Ascending aorta (tissue), 2 donors: ENCODE data around the gene PCSK2. TPM values are rescaled to one million over a fixed set of nuclear protein-coding genes. Genes with fewer than 3 reads are reported as not detected.

Experiments
- DNase-seq, 2 donors: peaks; one replicate each; pipeline ENCODE4 v3.0.0-alpha.2; 2019; ENCODE audit warnings: low spot score in 2 of 2
- H3K27ac ChIP-seq, 2 donors: fragments of 200-600 bp; sonication (generic); one replicate each; pipeline ENCODE4 v1.5.1; 2016 to 2017; ENCODE audit warnings: mild to moderate bottlenecking in 1 of 2
- H3K27me3 ChIP-seq: fragments of 200-600 bp; sonication (generic); one replicate; pipeline ENCODE4 v1.5.1; 2017
- H3K36me3 ChIP-seq, 2 donors: fragments of 200-600 bp; sonication (generic); one replicate each; pipeline ENCODE4 v1.5.1; 2016
- H3K4me1 ChIP-seq, 2 donors: fragments of 200-600 bp; sonication (generic); one replicate each; pipeline ENCODE4 v1.5.1; 2016 to 2017; ENCODE audit warnings: mild to moderate bottlenecking in 1 of 2
- H3K4me3 ChIP-seq, 2 donors: fragments of 200-600 bp; sonication (generic); one replicate each; pipeline ENCODE4 v1.5.1; 2016 to 2017; ENCODE audit warnings: mild to moderate bottlenecking in 1 of 2
- H3K9me3 ChIP-seq, 2 donors: fragments of 200-600 bp; sonication (generic); one replicate each; pipeline ENCODE4 v1.5.1; 2016
- CTCF ChIP-seq, 3 experiments: fragments of 200-600 bp in 2 of 3; fragments of 450-650 bp in 1 of 3; sonication (generic) in 2 of 3; IDR thresholded peaks; one replicate each; pipeline ENCODE4 v1.5.1; 2016 to 2019; ENCODE audit warnings: antibody characterized with exemption in 3 of 3, mild to moderate bottlenecking in 1 of 3, moderate library complexity in 1 of 3
- intact Hi-C: fragments of 100-400 bp; cut with DNase I; formaldehyde crosslinking; loops from one replicate; pipeline ENCODE4 v1.15.1; 2023
- total RNA-seq: library from RNA; depleted of rRNA; stranded (reverse); fragments of >200 nt; gene quantifications from one replicate; pipeline ENCODE4 v1.1.0, GENCODE V29; 2016

PCSK2 gene
- total RNA-seq, 1 donor from 2014 or later = not detected

GRCh38 chr20:17481661-17482060, 254.8 kb downstream of the PCSK2 start:
- no peaks in the 10 kb centered on the region for H3K9me3 ChIP-seq
- intact Hi-C loops = no loop called here

GRCh38 chr20:17482536-17482935, 255.7 kb downstream of the PCSK2 start:
- no peak for TF ChIP-seq CTCF (IDR thresholded peaks at IDR 0.05)

More at GRCh38 chr20:17481661-17482060, 254.8 kb downstream of the PCSK2 start:
- no peak for DNase-seq
- H3K27me3 ChIP-seq = no peaks in the 10 kb centered on the region
- no peak overlapping the region for H3K4me3 ChIP-seq
- H3K36me3 ChIP-seq = no peaks in the 10 kb centered on the region
- no peak overlapping the region for H3K27ac ChIP-seq
- H3K4me1 ChIP-seq = no peaks in the 10 kb centered on the region
- TF ChIP-seq CTCF (IDR thresholded peaks at IDR 0.05) = no peak

GRCh38 chr20:17485017-17485416, 258.2 kb downstream of the PCSK2 start:
- intact Hi-C loops = no loop called here
- Histone ChIP-seq H3K9me3 (no peaks in the 10 kb centered on the region), H3K27me3 (no peaks in the 10 kb centered on the region), H3K4me3 (no peak overlapping the region), H3K4me1 (no peaks in the 10 kb centered on the region), H3K27ac (no peak overlapping the region), H3K36me3 (no peaks in the 10 kb centered on the region)
- no peak for TF ChIP-seq CTCF (IDR thresholded peaks at IDR 0.05)
- DNase-seq = no peak

More at GRCh38 chr20:17482536-17482935, 255.7 kb downstream of the PCSK2 start:
- no peaks in the 10 kb centered on the region for H3K27me3 ChIP-seq
- H3K27ac ChIP-seq = no peak overlapping the region
- no peak for DNase-seq
- H3K36me3 ChIP-seq = no peaks in the 10 kb centered on the region
- no peaks in the 10 kb centered on the region for H3K4me1 ChIP-seq
- intact Hi-C loops = no loop called here
- H3K4me3 ChIP-seq = no peak overlapping the region
- no peaks in the 10 kb centered on the region for H3K9me3 ChIP-seq

GRCh38 chr20:17488916-17489600, 262.2 kb downstream of the PCSK2 start:
- H3K36me3 ChIP-seq = no peaks in the 10 kb centered on the region
- no peaks in the 10 kb centered on the region for H3K9me3 ChIP-seq
- no peak for DNase-seq
- H3K27ac ChIP-seq = no peak overlapping the region
- no peaks in the 10 kb centered on the region for H3K4me1 ChIP-seq
- no peak for TF ChIP-seq CTCF (IDR thresholded peaks at IDR 0.05)
- H3K27me3 ChIP-seq = no peaks in the 10 kb centered on the region
- intact Hi-C loops = no loop called here
- no peak overlapping the region for H3K4me3 ChIP-seq

- Histone ChIP-seq H3K27me3 (no peaks in the 10 kb centered on the region), H3K9me3 (no peaks in the 10 kb centered on the region), H3K4me1 (no peaks in the 10 kb centered on the region), H3K27ac (no peak overlapping the region), H3K36me3 (no peaks in the 10 kb centered on the region), H3K4me3 (no peak overlapping the region)
- TF ChIP-seq CTCF (IDR thresholded peaks at IDR 0.05) = no peak
- intact Hi-C loops = no loop called here
- DNase-seq = peak in 1 of 2 donors; percentile 35
Observed at GRCh38 chr20:17490501-17490900, 263.7 kb downstream of the PCSK2 start.
